Activated CD8-positive, alpha-beta memory T cell treated with anti-CD3 and anti-CD28 coated beads for 4 hours (primary cell): ENCODE results near the gene GUCD1.
"Not testable (repeated sequence)": the region's sequence is repeated elsewhere in the genome, so short reads cannot be mapped to it uniquely, and the experiment has no call there.

Source experiments
- DNase-seq, 2 donors: peaks; one replicate each; pipeline ENCODE4 v3.0.0-alpha.2; 2020; ENCODE audit warnings: low read depth in 2 of 2

Gene GUCD1

GRCh38 chr22:24565077-24565476 is 10.1 kb upstream of the GUCD1 start:
- no peak for DNase-seq

GRCh38 chr22:24564376-24565058 is 9.6 kb upstream of the GUCD1 start:
- DNase-seq: no peak

GRCh38 chr22:24563246-24563645 is 8.3 kb upstream of the GUCD1 start:
- no peak for DNase-seq

GRCh38 chr22:24559471-24559870 is 4.5 kb upstream of the GUCD1 start:
- no peak for DNase-seq

- peak; percentile 99 to 100 for DNase-seq
Observed at GRCh38 chr22:24555165-24556039, 464 bp upstream of the GUCD1 start, which contains the start of gene SNRPD3. Gene SNRPD3, plus strand, starts transcription at chr22:24555999. Its CDS starts 1,676 bp downstream, at chr22:24557675.

- DNase-seq: no peak
Observed at GRCh38 chr22:24553597-24554312, 1.2 kb downstream of the GUCD1 start.

- not testable (repeated sequence) for DNase-seq
Observed at GRCh38 chr22:24552503-24553286, 2.2 kb downstream of the GUCD1 start.

GRCh38 chr22:24550902-24551435 is 4.0 kb downstream of the GUCD1 start:
- DNase-seq: no peak

GRCh38 chr22:24550028-24550901 is 4.7 kb downstream of the GUCD1 start:
- DNase-seq: no peak

- DNase-seq: no peak
Observed at GRCh38 chr22:24548812-24549211, 6.1 kb downstream of the GUCD1 start.

- DNase-seq: no peak
Observed at GRCh38 chr22:24543679-24544243, 11.2 kb downstream of the GUCD1 start.

- no peak for DNase-seq
Observed at GRCh38 chr22:24543185-24543601, 11.7 kb downstream of the GUCD1 start.

- DNase-seq: no peak
Observed at GRCh38 chr22:24542641-24543040, 12.3 kb downstream of the GUCD1 start.

- no peak for DNase-seq
Observed at GRCh38 chr22:24541681-24542515, 13.0 kb downstream of the GUCD1 start.

GRCh38 chr22:24540470-24540869 is 14.5 kb downstream of the GUCD1 start:
- no peak for DNase-seq

GRCh38 chr22:24536089-24536488 is 18.8 kb downstream of the GUCD1 start:
- DNase-seq: no peak

- no peak for DNase-seq
Observed at GRCh38 chr22:24535348-24535747, 19.6 kb downstream of the GUCD1 start.

GRCh38 chr22:24532075-24532474 is 22.9 kb downstream of the GUCD1 start:
- DNase-seq: no peak

- not testable (repeated sequence) for DNase-seq
Observed at GRCh38 chr22:24530968-24531367, 24.0 kb downstream of the GUCD1 start.
